NB4 (cell line): ENCODE results near the gene PSMC3.

Source experiments
- POLR2A ChIP-seq: IDR thresholded peaks from 2 replicates; pipeline ENCODE4 v1.6.1; 2011; ENCODE audit warnings: mild to moderate bottlenecking; ENCODE audit not compliant: insufficient read length; ENCODE audit errors: extremely low read depth
- TF ChIP-seq, protein P1 (sequence below): IDR thresholded peaks from one replicate; pipeline ENCODE4 v1.5.1; 2012; ENCODE audit warnings: low read depth, low read length
- TF ChIP-seq, protein P2 (sequence below): IDR thresholded peaks from 2 replicates; pipeline ENCODE4 v1.6.1; 2011; ENCODE audit warnings: low read depth, low read length

DNA sequence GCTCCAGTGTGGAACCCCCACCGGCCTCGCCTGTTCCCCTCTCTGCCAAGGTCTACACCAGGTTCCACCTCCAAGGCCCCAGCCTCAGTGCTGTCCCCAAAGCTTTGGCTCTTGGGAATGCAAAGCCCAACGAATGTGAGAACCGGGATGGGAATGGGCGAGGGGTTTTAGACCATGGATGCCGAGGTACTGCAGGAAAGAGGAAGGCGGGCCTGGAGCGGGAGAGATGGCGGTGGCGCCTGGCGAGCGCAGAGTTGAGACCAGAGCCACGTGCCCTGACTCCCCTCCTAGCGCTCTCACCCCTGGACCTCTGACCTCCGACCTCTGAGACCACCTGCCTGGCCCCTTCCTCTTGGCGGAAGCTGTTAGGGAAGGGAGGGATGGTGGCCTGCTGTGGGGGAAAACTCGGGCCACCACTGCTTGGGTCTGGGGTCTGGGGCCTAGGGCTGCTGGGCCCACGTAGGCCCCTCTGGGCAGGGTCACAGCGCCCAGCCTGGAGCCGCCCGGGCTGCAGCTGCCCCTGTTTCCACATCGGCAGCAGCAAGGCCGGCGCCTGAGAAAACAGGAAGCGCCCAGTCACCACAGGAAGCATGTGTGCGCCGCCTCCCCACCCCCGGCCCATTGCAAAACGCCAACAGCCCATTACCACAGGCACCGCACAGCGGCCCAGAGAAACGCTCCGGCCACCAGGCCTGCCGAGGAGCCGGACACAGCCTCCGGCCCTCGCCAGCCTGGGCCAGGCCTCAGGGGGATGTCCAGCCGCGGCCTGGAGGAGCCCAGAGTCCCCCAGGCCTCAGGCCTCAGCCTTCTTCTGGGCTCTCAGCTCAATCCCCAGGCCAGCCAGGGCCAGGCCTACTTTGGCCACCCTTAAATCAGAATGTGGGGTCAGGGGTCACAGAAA, 31.7 kb downstream of the PSMC3 start:
- TF ChIP-seq, protein P1, sequence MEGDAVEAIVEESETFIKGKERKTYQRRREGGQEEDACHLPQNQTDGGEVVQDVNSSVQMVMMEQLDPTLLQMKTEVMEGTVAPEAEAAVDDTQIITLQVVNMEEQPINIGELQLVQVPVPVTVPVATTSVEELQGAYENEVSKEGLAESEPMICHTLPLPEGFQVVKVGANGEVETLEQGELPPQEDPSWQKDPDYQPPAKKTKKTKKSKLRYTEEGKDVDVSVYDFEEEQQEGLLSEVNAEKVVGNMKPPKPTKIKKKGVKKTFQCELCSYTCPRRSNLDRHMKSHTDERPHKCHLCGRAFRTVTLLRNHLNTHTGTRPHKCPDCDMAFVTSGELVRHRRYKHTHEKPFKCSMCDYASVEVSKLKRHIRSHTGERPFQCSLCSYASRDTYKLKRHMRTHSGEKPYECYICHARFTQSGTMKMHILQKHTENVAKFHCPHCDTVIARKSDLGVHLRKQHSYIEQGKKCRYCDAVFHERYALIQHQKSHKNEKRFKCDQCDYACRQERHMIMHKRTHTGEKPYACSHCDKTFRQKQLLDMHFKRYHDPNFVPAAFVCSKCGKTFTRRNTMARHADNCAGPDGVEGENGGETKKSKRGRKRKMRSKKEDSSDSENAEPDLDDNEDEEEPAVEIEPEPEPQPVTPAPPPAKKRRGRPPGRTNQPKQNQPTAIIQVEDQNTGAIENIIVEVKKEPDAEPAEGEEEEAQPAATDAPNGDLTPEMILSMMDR, result no peak
- peak; percentile 40 for TF ChIP-seq POLR2A
- TF ChIP-seq, protein P2, sequence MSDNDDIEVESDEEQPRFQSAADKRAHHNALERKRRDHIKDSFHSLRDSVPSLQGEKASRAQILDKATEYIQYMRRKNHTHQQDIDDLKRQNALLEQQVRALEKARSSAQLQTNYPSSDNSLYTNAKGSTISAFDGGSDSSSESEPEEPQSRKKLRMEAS, result peak; percentile 85
